ENCODE data around the gene KCNQ2.

The KCNQ2 gene

GRCh38 chr20:63363981-63364561 lies 108.4 kb downstream of the KCNQ2 start:
- DNase-seq = no peak

- DNase-seq = no peak
Measured at GRCh38 chr20:63363013-63363957, 109.2 kb downstream of the KCNQ2 start.

GRCh38 chr20:63362436-63363009 lies 109.9 kb downstream of the KCNQ2 start:
- no peak for DNase-seq

GRCh38 chr20:63361519-63362435 lies 110.7 kb downstream of the KCNQ2 start:
- DNase-seq = peak; percentile 73

- DNase-seq = no peak
Measured at GRCh38 chr20:63360850-63361518, 111.5 kb downstream of the KCNQ2 start, which contains the start of gene CHRNA4. TSS of gene CHRNA4 (minus strand) at chr20:63361349. CDS start at chr20:63361165, 184 bp downstream.

GRCh38 chr20:63359937-63360849 lies 112.3 kb downstream of the KCNQ2 start:
- DNase-seq = no peak

GRCh38 chr20:63359164-63359934 lies 113.1 kb downstream of the KCNQ2 start:
- DNase-seq = no peak

GRCh38 chr20:63357921-63358905 lies 114.2 kb downstream of the KCNQ2 start:
- no peak for DNase-seq

- DNase-seq = no peak
Measured at GRCh38 chr20:63356931-63357879, 115.2 kb downstream of the KCNQ2 start.

- no peak for DNase-seq
Measured at GRCh38 chr20:63356511-63356910, 115.9 kb downstream of the KCNQ2 start.

- DNase-seq = no peak
Measured at GRCh38 chr20:63355781-63356295, 116.6 kb downstream of the KCNQ2 start.

GRCh38 chr20:63354636-63355350 lies 117.7 kb downstream of the KCNQ2 start:
- DNase-seq = no peak

- DNase-seq = no peak
Measured at GRCh38 chr20:63352811-63353221, 119.6 kb downstream of the KCNQ2 start.

GRCh38 chr20:63351811-63352591 lies 120.5 kb downstream of the KCNQ2 start:
- no peak for DNase-seq

- no peak for DNase-seq
Measured at GRCh38 chr20:63351326-63351700, 121.1 kb downstream of the KCNQ2 start.

Data from NCI-H1436 treated with DMSO at 0.1 percent for 48 hours (cell line).